Right kidney (tissue), 1 donor: ENCODE results near the gene ARNT2.

Experiments used
- DNase-seq: peaks from one replicate; pipeline ENCODE4 v3.0.0-alpha.2; 2016

Gene ARNT2

GRCh38 chr15:80466543-80466942 is 62.4 kb downstream of the ARNT2 start:
- no peak for DNase-seq

GRCh38 chr15:80467311-80467714 is 63.1 kb downstream of the ARNT2 start:
- DNase-seq: no peak

DNA sequence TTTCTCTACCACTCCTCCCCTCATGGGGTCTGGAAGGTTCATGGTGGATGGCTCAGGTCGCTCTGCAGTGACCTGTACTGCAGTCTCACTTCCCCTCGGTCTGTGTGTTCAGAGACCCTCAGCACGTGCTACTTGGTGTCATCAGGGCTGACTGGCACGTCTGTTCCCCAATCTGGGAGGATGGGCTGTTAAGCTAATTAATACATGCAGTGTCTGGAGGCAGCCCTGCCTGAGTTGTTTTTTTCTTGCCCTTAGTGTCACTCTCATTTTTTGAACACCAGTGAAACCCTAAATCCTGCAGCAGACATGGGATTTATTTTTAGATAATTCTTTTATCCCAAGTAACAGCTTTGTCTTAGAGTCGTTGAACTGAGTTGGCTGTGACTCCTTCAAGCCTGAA is 64.6 kb downstream of the ARNT2 start:
- DNase-seq: no peak

- no peak for DNase-seq
These were observed 67.7 kb downstream of the ARNT2 start for GRCh38 chr15:80471881-80472280.

- no peak for DNase-seq
These were observed 69.4 kb downstream of the ARNT2 start for GRCh38 chr15:80473286-80474223.

DNA sequence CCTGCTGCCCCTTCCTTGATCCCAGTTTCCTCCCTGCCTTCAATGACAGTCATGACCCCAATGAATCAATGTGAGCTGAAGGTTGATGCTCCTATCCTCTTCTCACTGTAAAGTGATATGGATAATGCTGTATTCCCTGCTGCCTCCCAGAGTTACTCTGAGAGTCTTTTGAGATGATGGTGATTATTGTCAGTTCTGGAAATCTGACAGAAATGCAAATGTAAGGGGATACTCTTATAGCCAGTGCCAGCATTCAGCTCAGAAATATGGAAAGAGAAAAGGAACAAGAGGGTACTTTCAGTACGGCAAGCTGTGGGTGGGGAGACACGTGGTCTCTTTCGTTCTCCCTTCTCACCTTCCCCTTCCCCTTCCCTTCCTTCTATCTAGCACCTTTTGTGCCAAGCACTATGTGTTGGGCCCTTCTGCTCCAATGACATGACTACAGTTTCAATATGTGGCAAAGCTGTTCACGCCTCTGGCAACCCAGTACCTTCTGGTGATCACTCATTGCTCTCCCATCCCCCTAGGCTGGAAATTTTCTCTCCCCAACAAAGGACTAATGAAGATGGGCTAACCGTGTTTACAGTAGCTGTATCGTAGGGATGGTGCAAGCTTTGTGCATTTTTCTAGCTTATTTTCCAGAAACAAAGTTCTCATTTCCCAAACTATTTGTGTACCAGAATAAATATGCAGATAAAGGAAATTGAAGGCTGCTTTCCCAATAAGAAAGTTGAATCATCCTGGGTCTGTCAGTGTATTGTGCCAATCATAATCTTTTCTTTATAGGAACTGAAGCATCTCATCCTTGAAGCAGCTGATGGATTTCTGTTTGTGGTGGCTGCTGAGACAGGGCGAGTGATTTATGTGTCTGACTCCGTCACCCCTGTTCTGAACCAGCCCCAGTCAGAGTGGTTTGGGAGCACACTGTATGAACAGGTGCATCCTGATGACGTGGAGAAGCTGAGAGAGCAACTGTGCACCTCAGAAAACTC is 70.3 kb downstream of the ARNT2 start:
- DNase-seq: no peak

DNA sequence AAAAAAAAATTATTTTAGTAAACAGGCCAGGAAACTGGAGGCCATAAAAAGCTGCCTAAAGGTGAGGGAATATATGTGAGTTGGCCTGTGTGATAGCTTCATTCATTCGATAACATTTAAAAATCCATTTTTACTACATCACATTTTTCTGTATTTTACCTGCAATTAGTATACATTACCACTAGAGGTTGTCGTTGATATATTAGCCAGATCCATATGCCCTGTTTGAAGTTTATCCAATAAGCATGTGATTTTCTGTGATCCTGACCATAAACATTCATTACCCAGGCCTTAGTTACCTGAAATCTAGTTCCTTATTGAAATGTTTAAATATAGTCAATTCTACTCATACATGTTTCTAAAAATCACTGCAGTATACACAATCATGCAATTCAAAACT is 71.4 kb downstream of the ARNT2 start:
- DNase-seq: no peak

- no peak for DNase-seq
These were observed 71.9 kb downstream of the ARNT2 start for GRCh38 chr15:80476036-80476435.

GRCh38 chr15:80478075-80478474 is 73.9 kb downstream of the ARNT2 start:
- no peak for DNase-seq

GRCh38 chr15:80479191-80479590 is 75.0 kb downstream of the ARNT2 start:
- no peak for DNase-seq

DNA sequence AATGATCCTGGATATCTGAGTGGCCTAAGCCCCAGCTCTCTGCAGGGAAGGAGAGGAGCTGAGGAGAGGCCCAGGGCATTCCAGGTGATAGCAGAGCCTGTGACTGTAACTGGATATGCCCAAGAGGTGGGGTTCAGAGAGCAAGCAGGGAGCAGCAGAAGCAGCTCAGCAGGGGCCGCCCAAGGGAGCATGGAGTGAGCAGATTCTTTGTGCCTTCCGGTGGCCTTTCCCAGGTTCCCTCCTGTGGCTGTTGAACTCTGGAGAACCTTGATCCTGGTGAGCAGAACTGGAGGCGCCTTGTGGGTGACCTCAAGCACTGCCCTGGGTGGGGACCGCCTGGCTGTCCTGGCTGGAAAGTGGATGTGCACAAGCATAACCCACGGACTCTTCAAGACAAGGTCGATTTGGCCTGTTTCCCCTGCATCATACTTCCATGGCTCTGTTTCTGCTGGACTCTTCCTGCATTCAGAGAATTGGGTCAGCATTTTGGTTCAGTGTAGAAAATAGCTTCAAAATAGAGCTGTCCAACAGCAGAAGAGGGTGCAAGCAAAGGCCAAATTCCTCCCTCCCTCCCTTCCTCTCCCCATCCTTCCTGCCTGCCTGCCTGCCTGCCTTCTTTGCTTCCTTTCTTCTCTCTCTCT is 76.1 kb downstream of the ARNT2 start:
- no peak for DNase-seq

- DNase-seq: no peak
These were observed 76.7 kb downstream of the ARNT2 start for GRCh38 chr15:80480909-80481308.

GRCh38 chr15:80482696-80483095 is 78.5 kb downstream of the ARNT2 start:
- no peak for DNase-seq

GRCh38 chr15:80483725-80484161 is 79.6 kb downstream of the ARNT2 start:
- no peak for DNase-seq

GRCh38 chr15:80484333-80484864 is 80.2 kb downstream of the ARNT2 start:
- DNase-seq: no peak

GRCh38 chr15:80485370-80486164 is 81.4 kb downstream of the ARNT2 start:
- no peak for DNase-seq

GRCh38 chr15:80487839-80488390 is 83.7 kb downstream of the ARNT2 start:
- no peak for DNase-seq

- no peak for DNase-seq
These were observed 84.9 kb downstream of the ARNT2 start for GRCh38 chr15:80489030-80489594.

DNA sequence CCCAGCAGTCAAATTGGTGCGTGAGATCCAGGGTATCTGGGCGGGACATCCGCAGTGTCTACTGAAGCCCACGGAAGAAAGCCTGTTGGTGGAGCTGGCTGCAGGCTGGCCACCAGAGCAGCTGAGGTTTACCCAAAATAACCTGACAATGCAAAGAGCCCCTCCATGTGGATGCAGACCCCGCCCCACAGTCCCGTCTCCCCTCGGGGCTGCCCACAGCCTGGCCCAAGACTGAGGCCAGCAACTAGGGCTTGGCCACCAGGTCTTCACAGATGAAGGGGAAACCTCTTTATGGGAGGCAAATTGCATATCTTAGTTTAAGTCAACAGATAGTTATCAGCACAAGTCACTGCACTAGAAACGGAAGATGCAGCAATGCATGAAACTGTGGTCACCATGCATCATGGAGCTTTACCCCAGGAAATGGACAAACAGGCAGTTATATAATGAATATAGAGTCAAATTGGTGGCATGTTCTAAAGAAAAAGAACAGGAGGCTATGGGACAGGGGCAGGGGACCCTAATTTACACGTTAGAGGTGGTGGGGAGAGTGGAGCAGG is 86.3 kb downstream of the ARNT2 start:
- no peak for DNase-seq

GRCh38 chr15:80491163-80491847 is 87.1 kb downstream of the ARNT2 start:
- DNase-seq: no peak
